WTC11 (cell line): ENCODE data around the gene ILKAP. TPM values are rescaled to one million over a fixed set of nuclear protein-coding genes. Genes with fewer than 3 reads are reported as not detected.

Experiments used
- ATAC-seq: fragments of 200-7000 bp; cut with Tn5 transposase; 2 replicates; pipeline ENCODE4 v1.10.0; 2021; ENCODE audit warnings: mild to moderate bottlenecking, moderate library complexity
- CTCF ChIA-PET: fragments of 300-600 bp; sonication (Branson Sonifier 250); formaldehyde crosslinking; loops from one replicate; lab custom pipeline; 2021; ENCODE audit warnings: antibody characterized with exemption; lab: Charles Lee
- POLR2A ChIA-PET: fragments of 350-600 bp; sonication (Branson Sonifier 250); formaldehyde crosslinking; loops from one replicate; lab custom pipeline; 2021; ENCODE audit warnings: antibody characterized with exemption; lab: Charles Lee
- DNase-seq: peaks from one replicate; pipeline ENCODE4 v3.0.0; 2021; ENCODE audit warnings: low spot score
- H3K27ac Mint-ChIP-seq: 2 replicates; pipeline ENCODE4 v1.8.0; 2021; ENCODE audit warnings: mixed read lengths
- H3K27me3 Mint-ChIP-seq: 2 replicates; pipeline ENCODE4 v1.8.0; 2021; ENCODE audit warnings: low read depth, mild to moderate bottlenecking, moderate library complexity, mixed read lengths
- H3K36me3 Mint-ChIP-seq: 2 replicates; pipeline ENCODE4 v1.8.0; 2021; ENCODE audit warnings: mixed read lengths
- H3K4me1 Mint-ChIP-seq: 2 replicates; pipeline ENCODE4 v1.8.0; 2022; ENCODE audit warnings: mixed read lengths
- H3K4me3 Mint-ChIP-seq: 2 replicates; pipeline ENCODE4 v1.8.0; 2021; ENCODE audit warnings: mild to moderate bottlenecking, moderate library complexity, mixed read lengths
- H3K9me3 Mint-ChIP-seq: 2 replicates; pipeline ENCODE4 v1.8.0; 2021; ENCODE audit warnings: mixed read lengths
- CREM ChIP-seq: sonication (generic); formaldehyde crosslinking; IDR thresholded peaks from 2 replicates; pipeline ENCODE4 v1.8.1; 2022; ENCODE audit warnings: mild to moderate bottlenecking, missing genetic modification reagents, moderate library complexity
- IRF2 ChIP-seq: sonication (generic); formaldehyde crosslinking; IDR thresholded peaks from 2 replicates; pipeline ENCODE4 v1.8.0; 2022; ENCODE audit warnings: low read depth, missing genetic modification reagents, borderline replicate concordance
- JAZF1 ChIP-seq: fragments of 250-450 bp; sonication (Bioruptor Pico); IDR thresholded peaks from 2 replicates; pipeline ENCODE4 v1.9.0; 2021; ENCODE audit warnings: moderate library complexity, mild to moderate bottlenecking, inconsistent platforms
- MXD4 ChIP-seq: fragments of 250-450 bp; sonication (Bioruptor Pico); IDR thresholded peaks from 2 replicates; pipeline ENCODE4 v1.8.0; 2021; ENCODE audit warnings: mild to moderate bottlenecking, moderate library complexity, borderline replicate concordance
- RORB ChIP-seq: fragments of 250-450 bp; sonication (Bioruptor Pico); IDR thresholded peaks from 2 replicates; pipeline ENCODE4 v1.9.0; 2021; ENCODE audit warnings: mild to moderate bottlenecking
- SOX15 ChIP-seq: fragments of 250-450 bp; sonication (Bioruptor Pico); IDR thresholded peaks from 2 replicates; pipeline ENCODE4 v1.9.0; 2021; ENCODE audit warnings: mild to moderate bottlenecking
- TEAD4 ChIP-seq: sonication (generic); formaldehyde crosslinking; IDR thresholded peaks from 2 replicates; pipeline ENCODE4 v1.8.0; 2022; ENCODE audit warnings: mild to moderate bottlenecking, missing genetic modification reagents
- TP53 ChIP-seq: sonication (generic); formaldehyde crosslinking; IDR thresholded peaks from 2 replicates; pipeline ENCODE4 v1.8.1; 2023; ENCODE audit warnings: mild to moderate bottlenecking, missing genetic modification reagents
- ZNF232 ChIP-seq: sonication (generic); formaldehyde crosslinking; IDR thresholded peaks from 2 replicates; pipeline ENCODE4 v1.8.0; 2022; ENCODE audit warnings: mild to moderate bottlenecking, missing genetic modification reagents
- total RNA-seq: library from RNA; stranded (reverse); gene quantifications from 3 replicates; pipeline ENCODE4 v1.2.3, GENCODE V29; 2021
- TF ChIP-seq, protein P1 (sequence below): sonication (generic); formaldehyde crosslinking; IDR thresholded peaks from 2 replicates; pipeline ENCODE4 v1.8.1; 2023; ENCODE audit warnings: mild to moderate bottlenecking, missing genetic modification reagents, borderline replicate concordance
- TF ChIP-seq, protein P2 (sequence below): fragments of 250-450 bp; sonication (Bioruptor Pico); conservative IDR thresholded peaks from 2 replicates; pipeline ENCODE4 v1.9.0; 2021; ENCODE audit warnings: mild to moderate bottlenecking
- TF ChIP-seq, protein P3 (sequence below): sonication (generic); formaldehyde crosslinking; IDR thresholded peaks from 2 replicates; pipeline ENCODE4 v1.8.1; 2023; ENCODE audit warnings: mild to moderate bottlenecking, moderate library complexity, missing genetic modification reagents
- TF ChIP-seq, protein P4 (sequence below): sonication (generic); formaldehyde crosslinking; IDR thresholded peaks from 2 replicates; pipeline ENCODE4 v1.8.0; 2022; ENCODE audit warnings: mild to moderate bottlenecking, missing genetic modification reagents
- TF ChIP-seq, protein P5 (sequence below): fragments of 250-450 bp; sonication (Bioruptor Pico); IDR thresholded peaks from 2 replicates; pipeline ENCODE4 v1.9.0; 2021; ENCODE audit warnings: mild to moderate bottlenecking, borderline replicate concordance
- TF ChIP-seq, protein P6 (sequence below): fragments of 250-450 bp; sonication (Bioruptor Pico); IDR thresholded peaks from 2 replicates; pipeline ENCODE4 v1.9.0; 2021; ENCODE audit warnings: mild to moderate bottlenecking
- TF ChIP-seq, protein P7 (sequence below): sonication (generic); formaldehyde crosslinking; IDR thresholded peaks from 2 replicates; pipeline ENCODE4 v1.8.1; 2022; ENCODE audit warnings: missing genetic modification reagents, borderline replicate concordance

The ILKAP gene
- total RNA-seq, 1 experiment from 2014 or later: 32.7 TPM

DNA sequence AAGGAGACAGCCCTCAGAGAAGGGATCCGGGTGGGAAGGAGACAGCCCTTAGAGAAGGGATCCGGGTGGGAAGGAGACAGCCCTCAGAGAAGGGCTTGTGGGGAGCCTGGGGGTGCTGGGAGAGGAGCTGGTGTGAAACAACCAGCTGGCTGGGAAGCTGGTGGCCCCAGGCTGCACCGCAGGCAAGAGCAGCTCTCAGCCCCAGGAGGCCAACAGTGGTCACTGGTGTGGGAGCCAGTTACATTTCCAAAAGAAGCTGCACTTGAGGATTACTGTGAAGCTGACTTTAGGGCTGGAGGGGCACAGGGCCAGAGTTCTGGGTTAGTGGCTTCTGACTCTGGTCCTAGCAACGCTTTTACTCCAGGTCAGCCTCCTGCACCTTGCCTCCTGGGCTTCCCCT, 33.1 kb upstream of the ILKAP start (continued):
- TF ChIP-seq, protein P1, sequence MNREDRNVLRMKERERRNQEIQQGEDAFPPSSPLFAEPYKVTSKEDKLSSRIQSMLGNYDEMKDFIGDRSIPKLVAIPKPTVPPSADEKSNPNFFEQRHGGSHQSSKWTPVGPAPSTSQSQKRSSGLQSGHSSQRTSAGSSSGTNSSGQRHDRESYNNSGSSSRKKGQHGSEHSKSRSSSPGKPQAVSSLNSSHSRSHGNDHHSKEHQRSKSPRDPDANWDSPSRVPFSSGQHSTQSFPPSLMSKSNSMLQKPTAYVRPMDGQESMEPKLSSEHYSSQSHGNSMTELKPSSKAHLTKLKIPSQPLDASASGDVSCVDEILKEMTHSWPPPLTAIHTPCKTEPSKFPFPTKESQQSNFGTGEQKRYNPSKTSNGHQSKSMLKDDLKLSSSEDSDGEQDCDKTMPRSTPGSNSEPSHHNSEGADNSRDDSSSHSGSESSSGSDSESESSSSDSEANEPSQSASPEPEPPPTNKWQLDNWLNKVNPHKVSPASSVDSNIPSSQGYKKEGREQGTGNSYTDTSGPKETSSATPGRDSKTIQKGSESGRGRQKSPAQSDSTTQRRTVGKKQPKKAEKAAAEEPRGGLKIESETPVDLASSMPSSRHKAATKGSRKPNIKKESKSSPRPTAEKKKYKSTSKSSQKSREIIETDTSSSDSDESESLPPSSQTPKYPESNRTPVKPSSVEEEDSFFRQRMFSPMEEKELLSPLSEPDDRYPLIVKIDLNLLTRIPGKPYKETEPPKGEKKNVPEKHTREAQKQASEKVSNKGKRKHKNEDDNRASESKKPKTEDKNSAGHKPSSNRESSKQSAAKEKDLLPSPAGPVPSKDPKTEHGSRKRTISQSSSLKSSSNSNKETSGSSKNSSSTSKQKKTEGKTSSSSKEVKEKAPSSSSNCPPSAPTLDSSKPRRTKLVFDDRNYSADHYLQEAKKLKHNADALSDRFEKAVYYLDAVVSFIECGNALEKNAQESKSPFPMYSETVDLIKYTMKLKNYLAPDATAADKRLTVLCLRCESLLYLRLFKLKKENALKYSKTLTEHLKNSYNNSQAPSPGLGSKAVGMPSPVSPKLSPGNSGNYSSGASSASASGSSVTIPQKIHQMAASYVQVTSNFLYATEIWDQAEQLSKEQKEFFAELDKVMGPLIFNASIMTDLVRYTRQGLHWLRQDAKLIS: no peak
- TF ChIP-seq, protein P2, sequence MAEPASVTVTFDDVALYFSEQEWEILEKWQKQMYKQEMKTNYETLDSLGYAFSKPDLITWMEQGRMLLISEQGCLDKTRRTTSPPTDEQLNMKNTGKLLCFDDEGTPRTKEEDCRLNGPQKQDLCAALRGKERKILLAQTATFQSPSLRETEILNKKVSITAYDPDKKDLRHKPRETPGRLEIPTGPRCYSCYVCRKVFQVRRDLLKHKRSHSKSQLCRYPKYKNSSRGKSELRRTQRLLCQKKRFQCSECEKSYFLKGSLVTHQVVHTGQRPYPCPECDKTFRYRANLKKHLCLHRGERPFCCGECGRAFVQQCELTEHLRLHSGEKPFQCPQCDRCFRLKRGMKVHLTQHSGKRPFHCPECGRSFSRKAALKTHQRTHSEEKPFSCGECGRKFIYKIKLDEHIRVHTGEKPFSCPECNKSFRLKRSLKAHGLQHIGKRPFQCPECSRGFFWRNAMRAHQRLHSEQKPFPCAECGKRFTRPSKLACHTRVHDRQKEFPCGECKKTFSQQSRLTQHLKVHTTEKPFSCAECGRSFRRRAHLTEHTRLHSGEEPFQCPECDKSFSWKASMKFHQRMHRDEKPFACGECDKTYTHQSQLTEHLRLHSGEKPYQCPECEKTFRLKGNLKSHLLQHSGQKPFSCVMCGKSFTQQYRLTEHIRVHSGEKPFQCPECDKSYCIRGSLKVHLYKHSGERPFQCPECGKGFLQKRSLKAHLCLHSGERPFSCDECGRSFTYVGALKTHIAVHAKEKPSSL: no peak
- TF ChIP-seq, protein P3, sequence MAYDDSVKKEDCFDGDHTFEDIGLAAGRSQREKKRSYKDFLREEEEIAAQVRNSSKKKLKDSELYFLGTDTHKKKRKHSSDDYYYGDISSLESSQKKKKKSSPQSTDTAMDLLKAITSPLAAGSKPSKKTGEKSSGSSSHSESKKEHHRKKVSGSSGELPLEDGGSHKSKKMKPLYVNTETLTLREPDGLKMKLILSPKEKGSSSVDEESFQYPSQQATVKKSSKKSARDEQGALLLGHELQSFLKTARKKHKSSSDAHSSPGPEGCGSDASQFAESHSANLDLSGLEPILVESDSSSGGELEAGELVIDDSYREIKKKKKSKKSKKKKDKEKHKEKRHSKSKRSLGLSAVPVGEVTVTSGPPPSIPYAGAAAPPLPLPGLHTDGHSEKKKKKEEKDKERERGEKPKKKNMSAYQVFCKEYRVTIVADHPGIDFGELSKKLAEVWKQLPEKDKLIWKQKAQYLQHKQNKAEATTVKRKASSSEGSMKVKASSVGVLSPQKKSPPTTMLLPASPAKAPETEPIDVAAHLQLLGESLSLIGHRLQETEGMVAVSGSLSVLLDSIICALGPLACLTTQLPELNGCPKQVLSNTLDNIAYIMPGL (CRISPR knock-in tag): no peak
- TF ChIP-seq RORB (CRISPR knock-in tag) (no peak), TP53 (no peak), TEAD4 (CRISPR knock-in tag) (no peak), SOX15 (CRISPR knock-in tag) (no peak), JAZF1 (CRISPR knock-in tag) (no peak)
- TF ChIP-seq, protein P4, sequence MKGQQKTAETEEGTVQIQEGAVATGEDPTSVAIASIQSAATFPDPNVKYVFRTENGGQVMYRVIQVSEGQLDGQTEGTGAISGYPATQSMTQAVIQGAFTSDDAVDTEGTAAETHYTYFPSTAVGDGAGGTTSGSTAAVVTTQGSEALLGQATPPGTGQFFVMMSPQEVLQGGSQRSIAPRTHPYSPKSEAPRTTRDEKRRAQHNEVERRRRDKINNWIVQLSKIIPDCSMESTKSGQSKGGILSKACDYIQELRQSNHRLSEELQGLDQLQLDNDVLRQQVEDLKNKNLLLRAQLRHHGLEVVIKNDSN (CRISPR knock-in tag): no peak

DNA sequence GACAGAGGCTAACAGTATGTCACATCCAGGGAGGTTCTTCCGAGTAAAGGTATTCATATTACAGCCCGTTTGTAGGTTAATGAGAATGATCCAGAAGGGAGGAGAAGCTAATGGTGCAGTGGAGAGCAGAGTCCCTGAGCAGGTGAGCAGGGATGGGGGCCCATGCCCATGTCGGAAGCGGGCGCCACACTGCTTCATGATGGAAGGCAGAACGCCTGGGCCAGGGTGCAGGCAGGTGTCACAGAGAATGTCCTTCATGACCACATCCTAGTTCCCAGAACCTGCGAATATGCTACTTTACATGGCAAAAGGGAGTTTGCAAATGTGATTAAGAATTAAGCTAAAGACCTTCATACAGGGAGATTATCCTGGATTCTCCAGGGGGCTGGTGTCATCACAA, 32.4 kb upstream of the ILKAP start:
- TF ChIP-seq MXD4 (no peak), ZNF232 (CRISPR knock-in tag) (no peak), IRF2 (CRISPR knock-in tag) (no peak), CREM (no peak), JAZF1 (CRISPR knock-in tag) (no peak)
- TF ChIP-seq, protein P5, sequence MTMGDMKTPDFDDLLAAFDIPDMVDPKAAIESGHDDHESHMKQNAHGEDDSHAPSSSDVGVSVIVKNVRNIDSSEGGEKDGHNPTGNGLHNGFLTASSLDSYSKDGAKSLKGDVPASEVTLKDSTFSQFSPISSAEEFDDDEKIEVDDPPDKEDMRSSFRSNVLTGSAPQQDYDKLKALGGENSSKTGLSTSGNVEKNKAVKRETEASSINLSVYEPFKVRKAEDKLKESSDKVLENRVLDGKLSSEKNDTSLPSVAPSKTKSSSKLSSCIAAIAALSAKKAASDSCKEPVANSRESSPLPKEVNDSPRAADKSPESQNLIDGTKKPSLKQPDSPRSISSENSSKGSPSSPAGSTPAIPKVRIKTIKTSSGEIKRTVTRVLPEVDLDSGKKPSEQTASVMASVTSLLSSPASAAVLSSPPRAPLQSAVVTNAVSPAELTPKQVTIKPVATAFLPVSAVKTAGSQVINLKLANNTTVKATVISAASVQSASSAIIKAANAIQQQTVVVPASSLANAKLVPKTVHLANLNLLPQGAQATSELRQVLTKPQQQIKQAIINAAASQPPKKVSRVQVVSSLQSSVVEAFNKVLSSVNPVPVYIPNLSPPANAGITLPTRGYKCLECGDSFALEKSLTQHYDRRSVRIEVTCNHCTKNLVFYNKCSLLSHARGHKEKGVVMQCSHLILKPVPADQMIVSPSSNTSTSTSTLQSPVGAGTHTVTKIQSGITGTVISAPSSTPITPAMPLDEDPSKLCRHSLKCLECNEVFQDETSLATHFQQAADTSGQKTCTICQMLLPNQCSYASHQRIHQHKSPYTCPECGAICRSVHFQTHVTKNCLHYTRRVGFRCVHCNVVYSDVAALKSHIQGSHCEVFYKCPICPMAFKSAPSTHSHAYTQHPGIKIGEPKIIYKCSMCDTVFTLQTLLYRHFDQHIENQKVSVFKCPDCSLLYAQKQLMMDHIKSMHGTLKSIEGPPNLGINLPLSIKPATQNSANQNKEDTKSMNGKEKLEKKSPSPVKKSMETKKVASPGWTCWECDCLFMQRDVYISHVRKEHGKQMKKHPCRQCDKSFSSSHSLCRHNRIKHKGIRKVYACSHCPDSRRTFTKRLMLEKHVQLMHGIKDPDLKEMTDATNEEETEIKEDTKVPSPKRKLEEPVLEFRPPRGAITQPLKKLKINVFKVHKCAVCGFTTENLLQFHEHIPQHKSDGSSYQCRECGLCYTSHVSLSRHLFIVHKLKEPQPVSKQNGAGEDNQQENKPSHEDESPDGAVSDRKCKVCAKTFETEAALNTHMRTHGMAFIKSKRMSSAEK (CRISPR knock-in tag): no peak
- TF ChIP-seq, protein P6, sequence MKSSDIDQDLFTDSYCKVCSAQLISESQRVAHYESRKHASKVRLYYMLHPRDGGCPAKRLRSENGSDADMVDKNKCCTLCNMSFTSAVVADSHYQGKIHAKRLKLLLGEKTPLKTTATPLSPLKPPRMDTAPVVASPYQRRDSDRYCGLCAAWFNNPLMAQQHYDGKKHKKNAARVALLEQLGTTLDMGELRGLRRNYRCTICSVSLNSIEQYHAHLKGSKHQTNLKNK (CRISPR knock-in tag): no peak
- TF ChIP-seq, protein P7, sequence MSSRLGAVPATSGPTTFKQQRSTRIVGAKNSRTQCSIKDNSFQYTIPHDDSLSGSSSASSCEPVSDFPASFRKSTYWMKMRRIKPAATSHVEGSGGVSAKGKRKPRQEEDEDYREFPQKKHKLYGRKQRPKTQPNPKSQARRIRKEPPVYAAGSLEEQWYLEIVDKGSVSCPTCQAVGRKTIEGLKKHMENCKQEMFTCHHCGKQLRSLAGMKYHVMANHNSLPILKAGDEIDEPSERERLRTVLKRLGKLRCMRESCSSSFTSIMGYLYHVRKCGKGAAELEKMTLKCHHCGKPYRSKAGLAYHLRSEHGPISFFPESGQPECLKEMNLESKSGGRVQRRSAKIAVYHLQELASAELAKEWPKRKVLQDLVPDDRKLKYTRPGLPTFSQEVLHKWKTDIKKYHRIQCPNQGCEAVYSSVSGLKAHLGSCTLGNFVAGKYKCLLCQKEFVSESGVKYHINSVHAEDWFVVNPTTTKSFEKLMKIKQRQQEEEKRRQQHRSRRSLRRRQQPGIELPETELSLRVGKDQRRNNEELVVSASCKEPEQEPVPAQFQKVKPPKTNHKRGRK (CRISPR knock-in tag): no peak
- CTCF ChIA-PET: no interaction called here
- Mint-ChIP-seq H3K4me3 (no peak overlapping the region; the same call in 1 of the 2 replicates), H3K9me3 (peaks cover 9% of the 10 kb centered on the region), H3K4me1 (no peaks in the 10 kb centered on the region), H3K36me3 (peaks cover 5% of the 10 kb centered on the region), H3K27me3 (peaks cover 75% of the 10 kb centered on the region), H3K27ac (no peak overlapping the region)
- ATAC-seq (no peak), DNase-seq (no peak)
- POLR2A ChIA-PET: no interaction called here
